HL-60 (cell line): ENCODE results near the gene LRP10.
"Not testable (repeated sequence)": the region's sequence is repeated elsewhere in the genome, so short reads cannot be mapped to it uniquely, and the experiment has no call there.

Experiments
- GABPA ChIP-seq: IDR thresholded peaks from 2 replicates; pipeline ENCODE4 v1.6.1; 2012; ENCODE audit warnings: low read depth
- TF ChIP-seq, protein P1 (sequence below): IDR thresholded peaks from one replicate; pipeline ENCODE4 v1.5.1; 2011; ENCODE audit warnings: low read length, control low read depth, inconsistent platforms; ENCODE audit not compliant: insufficient read depth

DNA sequence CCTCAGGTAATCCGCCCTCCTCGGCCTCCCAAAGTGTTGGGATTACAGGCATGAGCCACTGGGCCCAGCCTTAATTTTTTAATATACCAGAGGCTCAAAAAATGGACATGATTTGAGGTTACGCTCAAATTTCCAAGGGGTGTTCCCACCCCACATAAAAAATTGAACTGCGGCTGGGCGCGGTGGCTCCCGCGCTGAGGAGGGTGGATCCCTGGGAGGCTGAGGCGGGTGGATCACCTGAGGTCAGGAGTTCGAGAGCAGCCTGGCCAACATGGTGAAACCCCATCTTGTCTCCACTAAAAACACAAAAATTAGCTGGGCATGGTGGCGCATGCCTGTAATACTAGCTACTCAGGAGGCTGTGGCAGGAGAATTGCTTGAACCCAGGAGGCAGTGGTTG lies 17.2 kb upstream of the LRP10 start:
- TF ChIP-seq, protein P1, sequence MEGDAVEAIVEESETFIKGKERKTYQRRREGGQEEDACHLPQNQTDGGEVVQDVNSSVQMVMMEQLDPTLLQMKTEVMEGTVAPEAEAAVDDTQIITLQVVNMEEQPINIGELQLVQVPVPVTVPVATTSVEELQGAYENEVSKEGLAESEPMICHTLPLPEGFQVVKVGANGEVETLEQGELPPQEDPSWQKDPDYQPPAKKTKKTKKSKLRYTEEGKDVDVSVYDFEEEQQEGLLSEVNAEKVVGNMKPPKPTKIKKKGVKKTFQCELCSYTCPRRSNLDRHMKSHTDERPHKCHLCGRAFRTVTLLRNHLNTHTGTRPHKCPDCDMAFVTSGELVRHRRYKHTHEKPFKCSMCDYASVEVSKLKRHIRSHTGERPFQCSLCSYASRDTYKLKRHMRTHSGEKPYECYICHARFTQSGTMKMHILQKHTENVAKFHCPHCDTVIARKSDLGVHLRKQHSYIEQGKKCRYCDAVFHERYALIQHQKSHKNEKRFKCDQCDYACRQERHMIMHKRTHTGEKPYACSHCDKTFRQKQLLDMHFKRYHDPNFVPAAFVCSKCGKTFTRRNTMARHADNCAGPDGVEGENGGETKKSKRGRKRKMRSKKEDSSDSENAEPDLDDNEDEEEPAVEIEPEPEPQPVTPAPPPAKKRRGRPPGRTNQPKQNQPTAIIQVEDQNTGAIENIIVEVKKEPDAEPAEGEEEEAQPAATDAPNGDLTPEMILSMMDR = not testable (repeated sequence)
- not testable (repeated sequence) for TF ChIP-seq GABPA
